GM19455 (cell line): ENCODE measurements around the gene SCGB1D1.

Experiments
- ATAC-seq: cut with Tn5 transposase; IDR thresholded peaks from one replicate; pipeline ENCODE4 v1.9.1; 2021; ENCODE audit not compliant: unreplicated experiment

The SCGB1D1 gene, protein sequence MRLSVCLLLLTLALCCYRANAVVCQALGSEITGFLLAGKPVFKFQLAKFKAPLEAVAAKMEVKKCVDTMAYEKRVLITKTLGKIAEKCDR

DNA sequence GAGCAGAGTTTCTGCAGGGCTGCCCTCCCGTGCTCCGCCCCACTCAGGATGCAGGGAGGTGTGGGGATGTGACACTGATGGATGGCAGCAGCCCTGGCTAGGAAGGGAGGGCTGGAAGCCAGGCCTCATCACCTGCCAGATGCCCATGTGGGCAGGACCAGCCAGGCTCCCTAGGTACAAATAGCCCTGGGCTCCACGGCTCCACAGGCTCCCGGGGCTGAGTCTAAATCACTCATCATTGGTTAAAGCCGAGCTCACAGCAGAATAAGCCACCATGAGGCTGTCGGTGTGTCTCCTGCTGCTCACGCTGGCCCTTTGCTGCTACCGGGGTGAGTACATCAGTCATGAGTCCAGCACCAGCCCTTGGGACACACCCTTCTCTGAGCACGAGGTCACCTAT, at the start of gene SCGB1D1:
Gene SCGB1D1, plus strand, starts transcription at position 206 of the 400 bp plus-strand sequence. Its CDS starts 69 bp downstream, at position 275.
- ATAC-seq = no peak

DNA sequence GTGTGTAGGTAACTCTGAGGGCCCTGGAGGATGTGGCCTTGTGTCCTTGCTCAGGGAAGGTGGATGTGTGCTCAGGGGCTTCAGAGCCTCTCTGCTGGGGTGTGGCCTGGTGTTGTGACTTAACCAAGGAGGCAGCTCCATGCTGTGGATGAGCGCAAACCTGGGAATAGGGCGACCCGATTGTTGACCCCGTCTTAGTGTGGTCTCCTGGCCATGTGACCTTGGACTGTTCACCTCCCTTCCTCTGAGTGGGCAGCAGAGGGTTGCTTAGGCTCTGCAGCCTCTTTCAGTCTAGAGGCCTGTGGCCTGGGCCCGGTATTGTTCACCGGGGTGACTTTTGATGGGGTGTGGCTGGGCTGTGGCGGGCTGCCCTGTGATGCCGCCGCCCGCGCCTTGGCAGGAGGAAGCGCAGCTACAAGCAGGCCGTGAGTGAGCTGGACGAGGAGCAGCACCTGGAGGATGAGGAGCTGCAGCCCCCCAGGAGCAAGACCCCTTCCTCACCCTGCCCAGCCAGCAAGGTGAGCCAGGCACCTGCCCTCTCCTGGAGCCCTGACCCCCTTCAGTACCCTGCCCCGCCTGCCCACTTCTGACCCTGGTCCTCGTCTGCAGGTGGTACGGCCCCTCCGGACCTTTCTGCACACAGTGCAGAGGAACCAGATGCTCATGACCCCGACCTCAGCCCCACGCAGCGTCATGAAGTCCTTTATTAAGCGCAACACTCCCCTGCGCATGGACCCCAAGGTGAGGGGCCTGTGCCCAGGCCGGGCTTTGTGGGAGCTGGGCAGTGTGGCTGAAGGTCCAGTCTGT, 49.5 kb upstream of the SCGB1D1 start:
- ATAC-seq = no peak

DNA sequence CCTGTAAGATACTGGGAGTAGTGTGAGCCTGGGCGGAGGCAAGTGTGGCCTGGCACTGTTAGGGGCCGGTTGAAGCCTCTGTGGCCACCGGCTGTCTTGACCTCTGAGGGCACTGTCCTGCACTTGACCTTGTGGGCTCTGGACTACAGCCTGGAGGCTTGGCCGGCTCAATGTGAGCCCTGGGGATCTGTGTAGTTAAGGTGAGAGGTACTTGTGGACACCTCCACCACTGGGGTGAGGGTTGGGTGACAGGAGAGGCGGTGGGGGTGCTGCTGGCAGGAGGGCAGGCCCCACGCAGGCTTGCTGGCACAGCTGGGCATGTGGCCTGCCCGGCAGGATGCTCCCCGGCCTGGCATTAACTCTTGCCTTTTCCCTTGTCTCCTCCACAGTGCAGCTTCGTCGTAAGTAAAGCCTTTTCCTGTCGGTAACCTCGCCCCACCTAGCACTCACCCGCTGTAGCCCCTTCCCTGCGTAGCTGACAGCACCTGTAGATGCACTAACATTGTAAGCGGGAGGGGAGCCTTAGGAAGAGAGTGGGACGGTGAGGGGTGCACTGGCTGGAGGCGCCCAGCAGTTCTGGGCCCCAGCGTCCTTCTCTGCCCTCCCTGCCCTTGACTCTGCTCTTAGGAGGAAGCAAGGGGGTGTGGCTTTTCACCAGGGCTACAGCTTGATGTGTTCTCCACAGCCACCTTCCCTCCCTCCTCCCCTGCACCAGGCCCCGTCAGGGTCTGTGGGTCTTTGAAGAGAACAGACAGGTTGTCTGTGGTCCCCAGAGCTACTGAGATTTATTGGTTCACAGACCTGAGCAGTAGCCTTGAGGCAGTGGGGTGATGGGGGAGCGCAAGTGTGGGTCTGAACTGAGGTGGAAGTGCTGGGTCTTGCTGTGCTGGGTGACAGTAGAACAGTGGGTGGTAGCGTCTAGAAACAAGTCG, 48.6 kb upstream of the SCGB1D1 start:
- ATAC-seq = no peak

DNA sequence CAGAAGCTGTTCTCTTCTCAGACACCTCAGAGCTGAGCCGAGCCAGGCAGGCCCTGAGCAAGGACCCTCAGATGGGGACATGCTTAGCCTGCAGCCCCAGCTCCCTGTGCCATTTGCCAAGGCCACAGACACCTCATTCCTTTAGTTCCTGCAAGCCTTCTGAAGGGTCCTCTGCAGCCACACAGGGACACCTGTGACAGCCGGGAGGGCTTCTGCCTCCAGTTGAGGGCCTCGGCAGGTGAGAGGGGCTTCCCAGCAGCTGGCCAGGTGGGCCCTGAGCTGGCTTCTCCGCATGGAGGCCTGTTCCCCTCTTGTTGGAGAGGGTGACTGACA, 48.0 kb upstream of the SCGB1D1 start:
- no peak for ATAC-seq

DNA sequence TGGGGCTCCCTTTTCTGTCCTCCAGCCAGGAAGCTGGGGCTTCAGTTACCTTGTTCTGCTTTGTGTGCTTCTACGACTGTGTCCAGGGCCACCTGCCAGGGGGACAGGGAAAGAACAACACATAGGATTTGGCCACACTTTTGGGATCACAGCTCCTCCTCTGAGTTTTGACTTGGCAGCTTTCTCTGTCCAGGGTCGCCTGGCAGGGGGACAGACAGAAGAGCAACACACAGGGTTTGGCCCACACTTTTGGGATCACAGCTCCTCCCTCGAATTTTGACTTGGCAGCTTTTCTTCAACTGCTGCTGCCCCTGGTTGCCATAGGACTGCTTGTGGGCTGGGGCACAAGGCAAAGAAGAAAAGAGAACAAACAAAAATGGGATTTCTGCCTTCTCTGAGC, 47.1 kb upstream of the SCGB1D1 start:
- no peak for ATAC-seq

DNA sequence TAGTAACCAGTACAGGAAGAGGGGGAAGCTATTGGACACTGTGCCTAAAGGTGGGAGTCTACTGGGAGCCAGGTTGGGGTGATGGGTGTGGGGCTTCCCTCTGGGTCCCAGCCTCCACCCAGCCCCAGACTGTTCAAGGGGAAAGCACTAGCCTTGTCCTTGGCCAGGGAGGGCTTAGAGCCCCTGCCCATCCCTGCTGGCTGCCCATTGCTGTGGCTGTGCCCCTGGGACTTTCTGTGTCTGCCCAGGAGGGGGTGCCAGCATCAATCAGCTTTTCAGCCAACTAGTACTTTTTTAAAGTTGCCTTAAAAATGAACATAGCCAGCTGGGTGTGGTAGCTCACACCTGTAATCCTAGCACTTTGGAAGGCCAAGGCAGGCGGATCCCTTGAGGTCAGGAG, 46.3 kb upstream of the SCGB1D1 start:
- ATAC-seq = no peak

DNA sequence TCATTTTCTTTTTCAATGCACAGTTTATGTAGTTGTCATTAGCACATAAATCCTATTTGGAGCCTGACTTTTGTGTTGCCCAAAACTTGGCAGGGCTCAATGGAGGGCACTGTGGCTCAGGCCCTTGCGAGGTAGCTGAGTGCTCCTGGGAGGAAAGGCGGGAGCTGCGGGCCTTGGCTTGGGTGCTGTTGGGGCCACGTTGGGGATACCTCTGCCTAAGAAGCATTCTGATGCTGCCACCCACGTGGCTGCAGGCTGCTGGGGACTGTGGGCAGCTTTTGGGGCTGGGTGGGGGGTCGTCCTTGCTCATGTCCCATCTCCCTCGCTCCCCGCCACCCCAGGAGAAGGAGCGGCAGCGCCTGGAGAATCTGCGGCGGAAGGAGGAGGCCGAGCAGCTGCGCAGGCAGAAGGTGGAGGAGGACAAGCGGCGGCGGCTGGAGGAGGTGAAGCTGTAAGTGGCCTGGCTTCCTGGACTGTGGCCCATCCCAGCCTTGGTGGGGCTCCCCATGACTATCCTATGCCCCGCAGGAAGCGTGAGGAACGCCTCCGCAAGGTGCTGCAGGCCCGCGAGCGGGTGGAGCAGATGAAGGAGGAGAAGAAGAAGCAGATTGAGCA, 45.3 kb upstream of the SCGB1D1 start:
- ATAC-seq = no peak

DNA sequence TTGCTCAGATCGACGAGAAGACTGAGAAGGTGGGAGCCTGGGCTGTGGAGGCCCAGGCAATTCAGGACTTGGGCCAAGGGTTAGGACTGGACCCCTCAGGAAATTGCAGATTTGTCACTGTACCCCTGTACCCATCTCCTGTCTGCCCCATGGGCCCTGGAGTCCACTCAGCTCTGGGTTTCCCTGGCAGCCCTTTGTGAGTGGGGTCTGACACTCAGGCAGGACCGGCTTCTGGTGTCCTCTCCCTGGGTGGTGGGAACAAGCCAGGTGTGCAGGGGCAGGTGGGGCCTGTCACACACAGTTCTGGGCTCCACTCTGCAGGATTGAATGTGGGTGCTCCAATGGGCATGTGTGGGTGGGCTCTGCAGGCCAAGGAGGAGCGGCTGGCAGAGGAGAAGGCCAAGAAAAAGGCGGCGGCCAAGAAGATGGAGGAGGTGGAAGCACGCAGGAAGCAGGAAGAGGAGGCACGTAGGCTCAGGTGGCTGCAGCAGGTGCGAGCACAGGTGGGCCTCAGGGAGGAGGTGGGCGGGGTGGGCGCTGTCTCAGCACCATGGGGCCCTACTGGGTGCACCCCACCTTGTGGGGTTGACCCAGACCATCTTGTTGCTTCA, 44.6 kb upstream of the SCGB1D1 start:
- ATAC-seq = no peak

DNA sequence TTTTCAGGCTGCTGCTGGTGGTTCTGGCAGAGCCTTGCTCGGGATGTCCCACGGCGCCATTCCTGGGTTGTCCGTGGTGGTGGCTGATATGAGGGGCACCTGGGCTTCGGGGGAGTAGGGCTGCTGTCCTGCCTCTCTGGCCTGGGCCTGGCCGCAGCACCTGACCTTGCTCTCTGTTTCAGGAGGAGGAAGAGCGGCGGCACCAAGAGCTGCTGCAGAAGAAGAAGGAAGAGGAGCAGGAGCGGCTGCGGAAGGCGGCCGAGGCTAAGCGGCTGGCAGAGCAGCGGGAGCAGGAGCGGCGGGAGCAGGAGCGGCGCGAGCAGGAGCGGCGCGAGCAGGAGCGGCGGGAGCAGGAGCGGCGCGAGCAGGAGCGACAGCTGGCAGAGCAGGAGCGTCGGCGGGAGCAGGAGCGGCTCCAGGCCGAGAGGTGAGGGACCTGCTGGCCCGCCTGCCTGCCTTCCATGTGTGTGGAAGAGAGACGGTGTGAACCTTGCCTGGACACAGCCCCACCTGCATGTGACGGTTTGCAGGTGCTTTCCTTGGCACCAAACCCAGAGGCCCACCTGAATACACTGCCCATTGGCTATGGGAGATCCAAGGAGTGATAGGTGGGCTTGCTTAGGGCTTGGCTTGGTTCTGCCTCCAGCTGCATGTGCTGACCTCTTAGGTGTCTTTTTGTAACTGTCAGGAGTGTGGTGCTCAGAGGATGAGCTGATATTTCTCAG, 43.4 kb upstream of the SCGB1D1 start:
- no peak for ATAC-seq

DNA sequence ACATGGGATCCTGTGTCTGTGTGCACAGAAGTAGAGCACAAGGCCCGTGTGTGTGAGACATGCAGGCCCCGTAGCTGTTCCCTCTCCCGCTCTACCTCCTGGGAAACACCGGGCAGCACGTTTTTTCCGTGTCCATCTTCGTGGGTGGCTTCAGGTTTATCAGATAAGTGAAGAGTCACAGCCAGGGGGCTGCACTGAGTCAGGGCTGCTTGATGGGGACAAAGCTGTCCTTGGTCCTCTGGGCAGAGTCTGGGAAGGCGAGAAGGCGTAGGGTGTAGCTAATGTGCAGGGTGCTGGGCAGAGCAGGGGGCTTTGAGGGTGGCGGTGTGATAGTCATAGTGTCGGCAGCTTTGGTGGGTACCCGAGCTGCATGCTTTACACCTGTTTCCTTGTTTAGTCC, 42.5 kb upstream of the SCGB1D1 start:
- no peak for ATAC-seq

DNA sequence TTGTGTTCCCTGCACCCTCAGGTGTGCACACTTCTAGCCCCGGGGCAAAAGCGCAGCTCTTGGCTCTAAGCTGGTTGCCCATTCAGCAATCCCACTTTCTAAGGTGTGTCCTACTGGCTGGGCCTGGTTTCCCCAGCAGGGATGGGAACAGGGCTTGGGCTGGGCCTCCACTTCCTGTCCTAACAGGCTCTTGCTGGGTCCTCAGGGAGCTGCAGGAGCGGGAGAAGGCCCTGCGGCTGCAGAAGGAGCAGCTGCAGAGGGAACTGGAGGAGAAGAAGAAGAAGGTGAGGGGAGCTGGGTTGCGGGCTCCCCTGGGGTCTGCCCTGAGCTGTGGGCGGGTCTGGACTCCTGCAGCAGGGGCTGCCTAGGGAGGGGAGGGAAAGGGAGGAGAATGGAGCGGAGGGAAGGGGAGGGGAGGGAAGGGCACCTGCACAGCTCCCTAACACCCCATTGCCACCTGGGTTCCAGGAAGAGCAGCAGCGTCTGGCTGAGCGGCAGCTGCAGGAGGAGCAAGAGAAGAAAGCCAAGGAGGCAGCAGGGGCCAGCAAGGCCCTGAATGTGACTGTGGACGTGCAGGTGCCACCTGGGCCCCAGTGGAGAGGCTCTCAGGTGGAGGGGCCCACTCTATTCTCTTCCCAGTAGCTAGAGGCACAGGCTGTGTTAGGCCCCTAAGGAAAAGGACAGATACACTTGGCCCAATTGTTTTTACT, 41.6 kb upstream of the SCGB1D1 start:
- no peak for ATAC-seq

DNA sequence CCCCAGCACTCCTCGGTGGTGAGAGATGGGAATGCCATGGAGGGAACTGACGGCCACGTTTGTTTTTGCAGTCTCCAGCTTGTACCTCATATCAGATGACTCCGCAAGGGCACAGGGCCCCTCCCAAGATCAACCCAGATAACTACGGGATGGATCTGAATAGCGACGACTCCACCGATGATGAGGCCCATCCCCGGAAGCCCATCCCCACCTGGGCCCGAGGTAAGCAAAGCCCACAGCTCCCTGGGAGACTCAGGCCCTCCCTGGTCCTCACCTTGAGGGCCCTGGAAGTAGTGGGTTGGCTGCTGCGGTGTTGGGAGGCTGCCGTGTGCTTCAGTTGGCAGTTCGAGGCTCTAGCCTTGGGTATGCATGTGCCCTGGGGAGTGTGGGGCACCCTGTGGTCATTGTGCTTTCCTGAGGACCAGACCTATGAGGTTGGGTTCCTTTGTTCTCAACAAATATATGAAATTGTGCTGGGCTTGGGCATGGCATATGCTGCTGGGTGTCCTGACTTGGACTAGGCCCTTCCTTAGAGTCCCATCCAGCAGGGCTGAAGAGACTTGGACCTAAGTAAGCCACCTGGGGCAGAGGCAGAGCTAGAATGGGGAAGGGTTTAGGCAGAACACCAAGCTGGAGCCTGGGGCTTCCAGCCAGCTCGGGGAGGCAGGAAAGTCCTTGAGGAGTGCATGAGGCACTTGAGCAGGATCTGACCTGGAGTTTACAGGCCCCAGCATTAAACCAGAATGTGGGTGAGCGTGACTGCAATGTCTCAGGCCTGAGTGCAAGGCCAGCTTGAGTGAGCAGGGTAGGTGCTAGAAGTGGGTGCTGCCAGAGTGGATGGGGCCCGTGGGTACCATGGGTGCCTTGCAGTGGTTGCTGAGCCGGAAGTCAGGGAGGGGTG, 39.8 kb upstream of the SCGB1D1 start:
- no peak for ATAC-seq

DNA sequence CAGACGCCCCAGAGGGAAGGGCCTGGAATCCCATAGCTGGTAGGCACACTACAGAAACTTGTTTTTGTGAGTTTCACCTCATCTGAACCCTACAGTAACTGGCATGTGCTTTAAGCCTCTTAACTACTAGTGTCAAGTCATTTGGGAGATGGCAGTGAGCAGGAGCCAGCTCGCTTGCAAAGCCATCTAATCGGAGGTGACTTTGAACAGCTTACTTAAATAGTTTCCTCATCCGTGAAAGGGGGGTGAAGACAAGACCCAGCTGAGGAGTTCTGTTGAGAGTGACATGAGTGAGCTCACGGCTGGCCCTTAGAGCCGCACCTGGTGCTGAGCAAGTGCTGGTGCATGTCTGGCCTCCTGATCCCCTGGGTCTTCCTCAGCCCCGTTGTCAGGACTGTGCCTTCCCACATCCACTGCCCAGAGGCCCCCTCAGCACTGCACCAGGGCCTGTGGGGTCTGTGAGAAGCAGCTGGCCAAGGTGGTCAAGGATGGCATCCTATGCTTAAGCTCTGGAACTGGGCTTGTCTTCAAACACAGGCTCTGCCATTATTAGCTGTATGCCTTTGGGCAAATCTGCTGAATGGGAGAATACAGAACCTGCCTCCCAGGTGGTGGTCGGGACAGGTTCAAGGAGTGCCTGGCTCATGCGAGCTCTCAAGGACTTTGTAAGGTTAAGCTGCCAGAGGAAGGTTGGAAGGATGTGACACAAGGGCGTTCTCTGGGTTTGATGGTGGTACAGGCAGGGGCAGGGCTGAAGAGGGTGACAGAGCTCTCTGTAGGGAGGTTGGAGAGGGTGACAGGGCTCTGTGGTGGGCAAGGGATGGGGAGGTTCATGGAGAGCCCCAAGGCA, 38.9 kb upstream of the SCGB1D1 start:
- no peak for ATAC-seq

DNA sequence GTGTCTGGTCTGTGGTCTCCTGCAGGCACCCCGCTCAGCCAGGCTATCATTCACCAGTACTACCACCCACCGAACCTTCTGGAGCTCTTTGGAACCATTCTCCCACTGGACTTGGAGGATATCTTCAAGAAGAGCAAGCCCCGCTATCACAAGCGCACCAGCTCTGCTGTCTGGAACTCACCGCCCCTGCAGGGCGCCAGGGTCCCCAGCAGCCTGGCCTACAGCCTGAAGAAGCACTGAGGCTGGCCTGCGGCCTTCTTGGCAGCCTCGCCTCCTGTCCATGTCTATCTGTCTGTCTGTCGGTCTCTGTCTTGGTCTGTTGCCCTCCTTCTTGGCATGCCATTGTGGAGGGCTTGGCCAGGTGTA, 38.3 kb upstream of the SCGB1D1 start:
- ATAC-seq = no peak

DNA sequence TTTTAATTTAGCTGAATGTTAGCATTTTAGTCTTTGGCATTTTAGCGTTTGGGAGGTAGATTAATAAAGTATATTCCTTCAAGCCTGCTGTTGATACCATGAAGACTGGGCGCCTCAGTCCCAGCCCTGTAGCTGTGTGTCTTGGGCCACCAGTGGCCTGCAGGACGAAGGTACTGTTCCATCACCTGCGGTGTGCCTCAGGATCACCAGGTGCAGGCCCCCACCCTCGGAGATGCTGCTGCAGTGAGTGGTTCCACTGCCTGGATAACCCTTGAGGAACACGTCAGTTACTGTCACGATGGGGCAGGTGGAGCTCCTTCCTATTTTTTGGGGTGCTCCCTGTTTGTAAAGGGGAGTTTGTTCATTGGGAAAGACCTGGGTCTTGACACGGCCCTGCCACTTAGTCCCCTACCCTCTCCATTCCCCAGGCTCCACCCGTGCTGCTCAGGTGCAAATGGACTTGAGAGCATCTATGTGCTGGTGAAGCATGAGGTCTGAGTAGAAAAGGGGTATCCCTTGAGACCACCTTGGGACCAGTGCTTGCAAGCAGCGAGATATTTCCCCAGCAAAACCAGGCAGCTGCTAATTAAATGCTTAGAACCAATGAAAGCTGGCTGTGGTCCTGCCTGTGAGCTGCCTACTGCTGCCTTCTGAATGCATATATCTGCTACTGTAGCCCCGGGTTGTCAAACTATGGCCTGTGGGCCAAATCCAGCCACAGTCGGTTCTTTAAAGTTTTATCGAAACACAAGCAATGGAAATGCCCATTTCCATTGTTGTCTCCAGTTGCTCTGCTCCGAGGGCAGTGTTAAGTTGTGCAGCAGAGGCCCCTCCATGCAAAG, 37.5 kb upstream of the SCGB1D1 start:
- ATAC-seq = no peak

DNA sequence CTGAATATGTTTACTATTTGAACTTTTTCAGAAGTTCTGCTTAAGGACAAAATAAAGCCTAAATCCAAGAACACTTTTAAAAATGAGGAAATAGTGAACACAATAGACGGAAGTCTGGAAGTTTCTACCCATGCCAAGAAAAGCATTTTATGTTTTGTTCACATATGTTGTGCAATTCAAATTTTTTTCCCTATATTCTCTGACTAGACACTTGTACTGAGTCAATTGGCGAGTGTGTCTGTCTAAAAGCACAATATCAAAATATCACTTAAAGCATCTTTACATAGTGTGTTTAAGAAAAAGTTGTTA, 37.0 kb upstream of the SCGB1D1 start:
- ATAC-seq = no peak

DNA sequence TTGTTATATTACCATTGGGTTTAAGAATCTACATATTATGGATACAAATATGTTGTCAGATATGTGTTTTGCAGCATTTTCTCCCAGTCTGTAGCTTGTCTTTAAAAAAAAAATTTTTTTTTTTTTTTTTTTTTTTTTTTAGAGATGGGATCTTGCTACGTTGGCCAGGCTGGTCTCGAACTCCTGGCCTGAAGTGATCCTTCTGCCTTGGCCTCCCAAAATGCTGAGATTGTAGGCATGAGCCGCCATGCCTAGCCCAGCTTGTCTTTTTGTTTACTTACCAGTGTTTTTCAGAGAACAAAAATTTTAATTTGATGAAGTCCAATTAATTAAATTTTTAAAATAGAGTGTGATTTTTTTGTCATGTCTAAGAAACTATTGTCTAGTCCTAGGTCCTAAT, 36.4 kb upstream of the SCGB1D1 start:
- ATAC-seq = no peak
